GM23338 (cell line): ENCODE measurements around the gene GRIA1. TPM values are rescaled to one million over a fixed set of nuclear protein-coding genes. Genes with fewer than 3 reads are reported as not detected.

Source experiments
- ATAC-seq: fragments of 200-7000 bp; cut with Tn5 transposase; 3 replicates; pipeline ENCODE4 v1.9.1; 2020
- DNase-seq: peaks from one replicate; pipeline ENCODE4 v3.0.0-alpha.2; 2015; ENCODE audit warnings: low spot score
- H2AFZ ChIP-seq: fragments of 200-600 bp; sonication (generic); 2 replicates; pipeline ENCODE4 v1.8.0; 2016; ENCODE audit warnings: antibody characterized with exemption, mild to moderate bottlenecking, moderate library complexity
- H3F3A ChIP-seq: fragments of 200-600 bp; sonication (generic); replicated peaks from 2 replicates; pipeline ENCODE4 v1.8.0; 2017; ENCODE audit warnings: antibody characterized with exemption, mixed run types, low read depth
- H3K27ac ChIP-seq: fragments of 200-600 bp; sonication (generic); 2 replicates; pipeline ENCODE4 v1.6.1; 2016; ENCODE audit warnings: low read depth
- H3K27me3 ChIP-seq: fragments of 200-600 bp; sonication (generic); 2 replicates; pipeline ENCODE4 v1.8.0; 2016; ENCODE audit warnings: mild to moderate bottlenecking, mixed run types, moderate library complexity; ENCODE audit not compliant: insufficient read depth
- H3K36me3 ChIP-seq: fragments of 200-600 bp; sonication (generic); 2 replicates; pipeline ENCODE4 v1.8.0; 2016; ENCODE audit warnings: mild to moderate bottlenecking; ENCODE audit not compliant: insufficient read depth
- H3K4me1 ChIP-seq: fragments of 200-600 bp; sonication (generic); 2 replicates; pipeline ENCODE4 v1.8.0; 2016; ENCODE audit warnings: mild to moderate bottlenecking, moderate library complexity; ENCODE audit not compliant: insufficient read depth
- H3K4me2 ChIP-seq: fragments of 200-600 bp; sonication (generic); 2 replicates; pipeline ENCODE4 v1.7.1; 2017; ENCODE audit warnings: mixed run types
- H3K4me3 ChIP-seq: fragments of 200-600 bp; sonication (generic); 2 replicates; pipeline ENCODE4 v1.6.1; 2016; ENCODE audit warnings: mixed run types
- H3K79me2 ChIP-seq: fragments of 200-600 bp; sonication (generic); replicated peaks from 2 replicates; pipeline ENCODE4 v1.8.0; 2017; ENCODE audit warnings: mild to moderate bottlenecking; ENCODE audit not compliant: insufficient read depth
- H3K9me2 ChIP-seq: fragments of 200-600 bp; sonication (generic); 2 replicates; pipeline ENCODE4 v1.8.0; 2017; ENCODE audit not compliant: insufficient read depth
- H4K20me1 ChIP-seq: fragments of 200-600 bp; sonication (generic); replicated peaks from 2 replicates; pipeline ENCODE4 v1.8.0; 2017; ENCODE audit warnings: mild to moderate bottlenecking; ENCODE audit not compliant: insufficient read depth
- H3K27ac Mint-ChIP-seq: 2 replicates; pipeline ENCODE4 v1.8.0; 2020; ENCODE audit warnings: inconsistent platforms, mild to moderate bottlenecking, moderate library complexity, mixed read lengths
- H3K27me3 Mint-ChIP-seq: 3 replicates; pipeline ENCODE4 v1.8.0; 2022; ENCODE audit warnings: low read depth, mild to moderate bottlenecking, moderate library complexity, mixed read lengths, inconsistent platforms; ENCODE audit not compliant: insufficient read depth, poor library complexity
- H3K36me3 Mint-ChIP-seq: 3 replicates; pipeline ENCODE4 v1.8.0; 2021; ENCODE audit warnings: low read depth, mild to moderate bottlenecking, inconsistent platforms, moderate library complexity, mixed read lengths
- H3K4me1 Mint-ChIP-seq: 3 replicates; pipeline ENCODE4 v1.8.0; 2020; ENCODE audit warnings: mild to moderate bottlenecking, inconsistent platforms, mixed read lengths
- H3K4me3 Mint-ChIP-seq: 3 replicates; pipeline ENCODE4 v1.8.0; 2021; ENCODE audit warnings: moderate library complexity, mild to moderate bottlenecking, inconsistent platforms, mixed read lengths
- H3K9me3 Mint-ChIP-seq: 3 replicates; pipeline ENCODE4 v1.8.0; 2020; ENCODE audit warnings: moderate library complexity, mild to moderate bottlenecking, inconsistent platforms, mixed read lengths
- CREB1 ChIP-seq: fragments of 250-450 bp; sonication (Bioruptor Pico); IDR thresholded peaks from 2 replicates; pipeline ENCODE4 v1.5.0; 2020; ENCODE audit warnings: low read depth, mild to moderate bottlenecking, moderate library complexity
- CTCF ChIP-seq, 2 experiments: fragments of 200-600 bp in 1 of 2; sonication (generic) in 1 of 2; conservative IDR thresholded peaks; 2 replicates each; pipeline versions ENCODE4 v1.5.1 to v1.6.1; 2016 to 2017; ENCODE audit warnings: antibody characterized with exemption in 2 of 2, low read depth in 2 of 2, mild to moderate bottlenecking in 2 of 2, moderate library complexity in 1 of 2
- EZH2phosphoT487 ChIP-seq: fragments of 200-600 bp; sonication (generic); IDR thresholded peaks from one replicate; pipeline ENCODE4 v1.8.1; 2018; ENCODE audit warnings: antibody characterized with exemption; ENCODE audit not compliant: unreplicated experiment
- JUNB ChIP-seq: IDR thresholded peaks from one replicate; pipeline ENCODE4 v1.6.1; 2016; ENCODE audit warnings: antibody characterized with exemption; ENCODE audit not compliant: unreplicated experiment
- NANOG ChIP-seq: IDR thresholded peaks from 2 replicates; pipeline ENCODE4 v1.6.1; 2016; ENCODE audit warnings: antibody characterized with exemption, borderline replicate concordance
- POLR2AphosphoS5 ChIP-seq: IDR thresholded peaks from 2 replicates; pipeline ENCODE4 v1.6.1; 2016; ENCODE audit warnings: antibody characterized with exemption, low read depth
- REST ChIP-seq: IDR thresholded peaks from one replicate; pipeline ENCODE4 v1.6.1; 2018; ENCODE audit warnings: antibody characterized with exemption; ENCODE audit not compliant: unreplicated experiment
- ZNF114 ChIP-seq: fragments of 250-450 bp; sonication (Bioruptor Pico); IDR thresholded peaks from 2 replicates; pipeline ENCODE4 v1.5.0; 2020; ENCODE audit warnings: mild to moderate bottlenecking, moderate library complexity
- ZNF331 ChIP-seq: fragments of 250-450 bp; sonication (Bioruptor Pico); IDR thresholded peaks from 2 replicates; pipeline ENCODE4 v1.5.0; 2020; ENCODE audit warnings: low read depth, mild to moderate bottlenecking, moderate library complexity
- ZNF462 ChIP-seq: fragments of 250-450 bp; sonication (Bioruptor Pico); IDR thresholded peaks from 2 replicates; pipeline ENCODE4 v1.5.0; 2020; ENCODE audit warnings: mild to moderate bottlenecking, moderate library complexity
- polyA plus RNA-seq: library from polyadenylated mRNA; unstranded; fragments of >200 nt; fragmentation: Nextera tagmentation; extraction: Ambion mirVana; gene quantifications from 2 replicates; pipeline ENCODE4 v1.2.1, GENCODE V29; 2016
- total RNA-seq: library from RNA; depleted of rRNA; stranded (reverse); fragments of >200 nt; shearing (Covaris generic); gene quantifications from 2 replicates; pipeline ENCODE4 v1.2.3, GENCODE V29; 2014

Gene GRIA1
- total and polyA plus RNA-seq, 2 experiments from 2014 or later, result 1.0 to 1.7 TPM

- TF ChIP-seq CTCF (conservative IDR thresholded peaks at IDR 0.05; ENCODE audit: low read depth in 2 of 2) (no peak), JUNB (no peak), ZNF114 (CRISPR knock-in tag) (no peak), EZH2phosphoT487 (no peak), REST (no peak), CREB1 (CRISPR knock-in tag) (no peak), ZNF331 (CRISPR knock-in tag) (no peak), NANOG (no peak), ZNF462 (no peak), POLR2AphosphoS5 (no peak)
- Histone ChIP-seq H4K20me1 (no peaks in the 10 kb centered on the region), H2AFZ (no peak overlapping the region), H3K9me2 (peaks cover 4% of the 10 kb centered on the region; the same call in 1 of the 2 replicates), H3K4me2 (no peak overlapping the region), H3K4me1 (no peaks in the 10 kb centered on the region), H3K79me2 (no peaks in the 10 kb centered on the region), H3F3A (no peaks in the 10 kb centered on the region), H3K36me3 (no peaks in the 10 kb centered on the region), H3K27me3 (no peaks in the 10 kb centered on the region), H3K27ac (no peak overlapping the region), H3K4me3 (no peak overlapping the region)
- no peak overlapping the region for H3K4me3 Mint-ChIP-seq
- ATAC-seq, result no peak
- H3K36me3 Mint-ChIP-seq, result no peaks in the 10 kb centered on the region
- H3K27me3 Mint-ChIP-seq, result peaks cover 7% of the 10 kb centered on the region
- no peaks in the 10 kb centered on the region for H3K4me1 Mint-ChIP-seq
- H3K27ac Mint-ChIP-seq, result peak overlapping the region; percentile 28; the same call in 1 of the 2 replicates
- H3K9me3 Mint-ChIP-seq, result no peaks in the 10 kb centered on the region; the same call in 2 of the 3 replicates
- no peak for DNase-seq
Observed at GRCh38 chr5:153562189-153562588, 71.7 kb downstream of the GRIA1 start.
